GM18951 (cell line): ENCODE data around the gene LRP1B.

Source experiments
- POLR2A ChIP-seq: IDR thresholded peaks from 4 replicates; pipeline ENCODE4 v1.6.1; 2011; ENCODE audit warnings: mild to moderate bottlenecking; ENCODE audit not compliant: insufficient read length, insufficient read depth; ENCODE audit errors: extremely low read depth
- in situ Hi-C: fragments of 300-500 bp; cut with MboI; formaldehyde crosslinking; loops from one replicate; pipeline ENCODE4 v1.12.0; 2022; ENCODE audit warnings: low sequenced_read_pairs, mixed read lengths, inconsistent platforms; ENCODE audit not compliant: unreplicated experiment

Gene LRP1B

DNA sequence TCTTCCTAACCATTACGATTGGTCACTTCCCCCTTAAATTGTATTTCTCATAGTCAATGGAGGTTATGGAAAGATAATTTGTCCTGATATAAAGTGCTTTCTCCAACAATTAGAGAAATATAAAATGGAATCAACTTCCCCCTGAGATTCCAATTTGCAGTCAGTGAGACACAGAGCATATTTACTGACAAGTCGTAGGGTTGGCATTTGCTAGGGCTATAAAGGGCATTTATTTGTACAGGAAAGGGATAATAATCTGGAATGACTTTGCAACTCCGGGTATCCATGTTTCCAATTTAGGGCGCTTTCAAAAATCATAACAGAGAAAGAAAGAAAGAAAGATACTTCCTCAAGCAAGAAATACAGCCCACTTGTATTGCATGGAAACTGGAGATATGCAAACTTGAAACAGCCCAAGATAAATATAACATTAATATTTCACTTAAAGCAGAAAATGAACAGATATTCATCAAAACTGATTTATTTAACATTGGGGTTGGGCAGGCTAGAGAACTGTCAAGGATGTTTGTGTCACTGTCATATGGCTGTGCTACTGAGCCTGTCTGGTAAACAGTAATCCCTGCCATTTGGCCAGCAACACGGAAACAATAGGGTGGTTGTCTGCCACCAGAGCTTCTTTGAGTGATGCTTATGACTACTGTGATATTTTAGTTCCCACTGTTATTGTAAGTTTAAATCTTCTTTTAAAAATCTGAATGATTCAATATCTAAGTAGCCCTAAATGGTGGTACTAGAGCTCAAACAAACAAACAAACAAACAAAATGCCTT is 621.8 kb downstream of the LRP1B start:
- in situ Hi-C loops = no loop called here
- no peak for TF ChIP-seq POLR2A

DNA sequence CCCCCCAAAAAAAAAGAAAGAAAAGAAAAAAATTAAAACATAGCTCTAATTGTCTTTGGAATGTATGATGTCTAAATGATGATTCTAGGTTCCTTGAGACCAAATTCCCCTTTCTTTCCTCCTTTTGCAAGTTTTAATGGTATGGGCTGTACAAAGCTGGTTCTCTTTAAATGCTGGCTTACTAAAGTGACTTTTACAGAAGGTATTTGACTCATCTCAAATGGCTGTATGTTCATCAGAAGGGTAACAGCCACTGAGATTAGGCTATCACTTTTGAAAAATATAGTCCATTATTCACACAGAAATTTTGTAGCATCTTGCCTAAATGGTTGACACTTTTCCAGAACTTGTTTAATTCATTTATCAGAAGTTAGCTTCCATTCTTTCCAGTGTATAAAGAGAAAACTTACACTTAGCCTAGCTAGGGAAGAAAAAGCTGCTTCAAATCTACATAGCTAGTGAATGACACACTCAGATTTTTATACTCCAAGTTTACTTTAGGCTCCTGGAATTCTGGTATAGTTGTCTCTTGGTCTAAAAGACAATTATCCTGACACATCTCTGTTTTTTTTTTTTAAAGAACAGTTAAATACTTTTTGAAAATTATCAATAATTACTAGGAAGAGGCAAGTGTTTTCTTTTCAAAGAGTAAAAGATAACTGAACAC is 622.6 kb downstream of the LRP1B start:
- TF ChIP-seq POLR2A = no peak
- in situ Hi-C loops = no loop called here

DNA sequence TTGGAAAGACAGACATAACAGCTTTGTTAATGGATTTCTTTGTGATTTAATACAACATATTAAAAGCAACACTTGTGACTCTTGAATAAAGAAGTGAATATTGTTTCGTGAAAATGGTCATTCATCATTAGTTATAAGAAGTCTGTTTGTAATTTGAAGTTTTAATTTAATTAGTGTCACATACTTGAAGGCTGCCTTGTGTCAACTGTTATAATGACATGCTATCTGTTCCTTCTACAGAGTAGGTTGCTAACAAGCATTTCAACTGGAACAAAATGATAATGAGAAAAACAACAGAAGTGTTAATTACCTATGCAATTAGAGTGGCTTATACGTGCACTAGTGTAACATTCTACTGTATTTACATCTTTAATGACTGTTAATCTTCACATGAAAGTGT is 624.7 kb downstream of the LRP1B start:
- in situ Hi-C loops = no loop called here
- TF ChIP-seq POLR2A = no peak

DNA sequence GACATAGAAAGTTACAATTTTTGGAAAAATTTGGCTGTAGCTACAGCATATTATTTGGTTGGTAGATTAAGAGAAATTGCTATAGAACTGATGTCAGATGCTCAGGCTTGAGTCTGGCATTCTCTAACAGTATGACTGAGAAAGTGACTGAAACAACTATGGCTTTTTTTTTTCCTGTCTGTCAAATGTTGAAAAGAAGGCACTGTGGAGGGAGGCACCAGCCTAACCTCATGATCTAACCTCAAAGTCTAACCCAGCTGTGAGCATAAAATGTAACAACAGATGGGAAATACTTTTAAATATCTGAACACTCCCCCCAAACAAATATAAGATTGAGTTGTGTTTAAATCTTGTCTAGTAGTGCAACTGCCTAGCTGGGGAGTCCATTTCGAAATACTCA is 629.1 kb downstream of the LRP1B start:
- in situ Hi-C loops = no loop called here
- no peak for TF ChIP-seq POLR2A

DNA sequence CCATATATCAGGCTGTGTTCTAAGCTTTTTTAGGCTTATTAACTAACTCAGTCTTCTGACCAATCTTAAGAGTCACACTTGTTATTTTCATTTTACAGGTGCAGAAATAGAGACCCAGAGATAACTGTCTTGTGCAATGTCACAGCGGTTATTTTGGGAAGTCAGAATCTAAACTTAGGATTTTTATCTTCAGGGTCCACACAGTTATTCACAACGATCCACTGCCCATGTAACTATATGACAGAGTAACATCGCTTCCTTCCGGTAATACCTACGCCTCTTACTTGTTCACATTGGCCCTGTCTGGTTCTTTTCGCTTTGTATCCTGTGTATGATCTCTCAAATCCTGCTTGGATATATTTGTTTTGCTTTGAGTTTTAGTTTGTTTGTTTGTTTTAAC is 631.7 kb downstream of the LRP1B start:
- in situ Hi-C loops = no loop called here
- TF ChIP-seq POLR2A = no peak

DNA sequence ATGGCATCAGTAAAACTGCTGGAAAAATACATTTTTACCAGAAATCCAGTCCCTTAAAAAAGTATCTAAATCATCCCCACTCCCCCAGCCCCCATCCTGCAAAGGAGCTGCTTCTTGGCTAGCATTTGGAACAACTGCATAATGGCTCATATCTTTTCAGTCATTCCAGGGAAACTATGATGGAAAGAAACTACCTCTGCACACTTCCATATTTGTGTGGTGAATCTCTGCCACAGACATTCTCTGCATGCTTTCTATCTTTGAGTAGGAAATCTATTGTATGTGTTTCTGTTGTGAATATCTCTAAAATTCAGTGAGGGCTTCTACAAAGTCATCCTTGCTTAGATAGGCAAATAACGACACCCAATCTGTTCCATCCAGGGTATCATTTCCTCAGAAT is 632.3 kb downstream of the LRP1B start:
- no peak for TF ChIP-seq POLR2A
- in situ Hi-C loops = no loop called here

DNA sequence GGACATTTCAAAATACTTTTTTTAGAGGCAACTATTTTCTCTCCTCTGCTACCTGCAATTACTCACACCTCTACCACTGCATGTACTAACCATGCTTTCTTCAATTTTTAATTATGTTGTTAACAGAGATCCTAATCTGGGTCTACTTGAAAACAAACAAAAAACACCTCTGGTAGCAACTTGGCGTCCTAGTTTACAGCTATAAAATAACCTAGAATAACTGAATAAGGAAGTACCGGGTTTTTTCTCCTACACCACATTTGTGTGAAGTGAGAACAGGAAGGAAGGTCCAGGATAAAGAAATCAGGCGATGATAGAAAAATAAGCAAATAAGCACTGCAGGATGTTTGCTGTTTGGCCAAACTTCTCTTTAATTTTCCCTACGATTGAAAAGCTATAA is 633.5 kb downstream of the LRP1B start:
- in situ Hi-C loops = no loop called here

DNA sequence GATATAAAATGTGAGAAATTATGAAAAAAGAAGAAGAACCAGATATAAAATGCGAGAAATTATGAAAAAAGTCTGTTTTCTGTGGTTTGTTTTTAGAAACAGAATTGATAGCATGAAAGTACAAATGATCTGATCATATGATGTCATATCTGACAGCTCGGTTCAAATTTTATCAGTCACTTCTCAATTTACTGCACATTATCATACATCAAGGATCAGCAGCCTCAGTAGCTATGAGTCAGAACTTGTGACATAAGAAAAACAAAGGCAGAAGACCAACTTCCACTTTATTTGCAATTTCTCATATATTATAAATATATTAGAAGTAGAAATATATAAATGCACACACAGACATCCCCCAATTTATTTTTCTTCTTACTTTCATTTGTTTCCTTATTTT is 634.0 kb downstream of the LRP1B start:
- in situ Hi-C loops = no loop called here
- no peak for TF ChIP-seq POLR2A

More for the DNA sequence above, 633.5 kb downstream of the LRP1B start:
- no peak for TF ChIP-seq POLR2A

DNA sequence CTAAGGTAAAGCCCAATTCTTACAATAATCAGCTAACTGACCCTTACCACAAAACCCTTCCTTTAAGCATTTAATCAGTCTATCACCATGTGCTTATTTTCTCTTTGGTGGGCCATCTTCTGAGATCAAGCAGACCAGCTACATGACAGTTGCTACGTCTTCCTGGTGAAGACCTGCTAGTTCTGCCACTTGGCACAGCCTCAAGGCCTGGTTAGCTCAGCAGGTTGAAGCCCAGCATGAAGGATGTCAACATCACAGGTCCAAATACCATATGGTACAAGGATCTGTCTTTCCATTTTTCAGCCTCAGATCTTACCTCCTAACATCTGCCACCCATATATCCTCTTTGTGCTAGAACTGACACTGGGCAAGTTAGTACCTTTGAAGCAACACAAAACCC is 636.9 kb downstream of the LRP1B start:
- in situ Hi-C loops = no loop called here
- TF ChIP-seq POLR2A = no peak

DNA sequence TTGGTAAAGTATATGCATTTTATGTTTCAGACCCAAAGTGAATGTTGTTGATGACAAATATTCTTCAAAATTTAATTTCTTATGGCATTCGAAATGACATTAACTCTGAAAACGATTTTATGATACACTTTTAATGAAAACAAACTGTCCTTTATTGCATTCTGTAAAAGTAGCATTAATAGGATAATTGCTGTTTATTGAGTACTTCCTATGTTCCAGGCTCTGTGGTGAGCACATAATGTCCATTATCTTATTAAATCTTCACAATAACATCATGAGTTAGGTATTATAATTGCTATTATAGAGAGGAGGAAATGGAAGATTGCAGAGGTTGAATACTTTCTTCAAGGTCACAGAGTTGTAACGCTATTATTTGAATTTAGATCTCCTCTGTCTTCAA is 638.0 kb downstream of the LRP1B start:
- no peak for TF ChIP-seq POLR2A
- in situ Hi-C loops = no loop called here

DNA sequence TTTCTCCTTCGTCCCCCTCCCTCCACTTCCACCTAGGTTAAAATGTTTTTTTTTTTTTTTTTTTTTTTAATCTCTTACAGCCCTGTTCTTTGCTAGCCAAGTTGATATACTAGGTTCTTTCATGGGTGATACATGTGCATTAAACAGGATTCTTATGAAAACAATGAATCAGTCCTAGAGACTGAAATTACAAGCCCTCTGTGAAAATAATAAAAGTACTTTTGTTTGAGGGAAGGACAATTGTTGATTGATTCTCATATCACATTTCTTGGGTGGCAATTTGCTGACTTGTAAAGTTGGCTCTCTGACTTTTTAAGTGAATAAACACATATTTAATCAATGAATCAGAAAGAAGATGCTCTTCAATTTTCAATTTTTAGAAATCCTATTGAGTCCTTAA is 639.9 kb downstream of the LRP1B start:
- TF ChIP-seq POLR2A = no peak
- in situ Hi-C loops = no loop called here

DNA sequence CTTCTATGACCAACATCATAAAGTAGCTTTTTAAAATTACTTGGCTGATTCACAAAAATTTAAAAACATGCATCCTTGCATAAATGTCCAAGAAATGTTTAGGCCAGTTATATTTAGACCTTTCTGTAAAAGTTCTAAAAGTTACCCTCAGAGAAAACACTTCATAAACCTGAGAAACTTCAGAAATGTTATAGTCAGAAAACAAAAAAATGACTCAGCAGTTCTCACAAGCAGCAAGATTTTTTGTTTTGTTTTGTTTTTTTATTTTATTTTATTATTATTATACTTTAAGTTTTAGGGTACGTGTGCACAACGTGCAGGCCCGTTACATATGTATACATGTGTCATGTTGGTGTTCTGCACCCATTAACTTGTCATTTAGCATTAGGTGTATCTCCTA is 648.1 kb downstream of the LRP1B start:
- no peak for TF ChIP-seq POLR2A
- in situ Hi-C loops = no loop called here

DNA sequence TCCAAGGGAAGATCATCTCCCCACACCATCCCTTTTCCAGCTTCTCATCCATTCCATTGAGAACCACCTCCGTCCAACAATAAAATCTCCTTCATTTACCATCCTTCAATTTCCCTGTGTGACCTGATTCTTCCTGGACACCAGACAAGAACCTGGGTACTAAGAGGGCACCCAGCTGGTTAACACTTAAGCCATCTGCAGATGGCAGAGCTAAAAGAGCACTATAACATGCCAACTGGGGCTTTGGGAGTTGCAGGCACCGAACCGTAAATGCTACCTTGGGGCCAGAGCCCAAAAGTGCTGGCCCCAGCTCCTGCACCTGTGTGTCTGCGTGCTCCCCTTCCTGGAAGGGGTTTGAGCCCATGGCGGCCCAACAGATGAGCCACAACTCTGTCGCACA is 655.0 kb downstream of the LRP1B start:
- no peak for TF ChIP-seq POLR2A
- in situ Hi-C loops = no loop called here

DNA sequence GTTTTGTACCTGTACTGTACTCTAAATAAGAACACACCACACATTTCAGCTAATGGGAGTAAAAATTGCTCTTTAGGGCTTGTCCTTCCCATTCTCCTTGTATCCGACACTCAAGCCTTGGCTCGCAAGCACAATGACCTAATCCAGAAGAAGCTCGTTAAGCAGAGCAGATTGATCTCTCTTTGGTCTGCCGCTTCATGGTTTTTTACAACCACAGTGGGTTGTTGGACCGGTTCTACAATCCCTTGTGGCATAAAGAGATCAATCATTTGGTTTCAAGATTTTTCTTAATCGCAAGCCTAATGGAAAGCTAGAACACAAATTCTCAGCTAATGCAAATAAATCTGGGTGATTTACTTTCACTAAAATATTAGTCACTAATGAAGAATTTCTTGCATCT is 662.1 kb downstream of the LRP1B start:
- no peak for TF ChIP-seq POLR2A
- in situ Hi-C loops = no loop called here
